ENCODE results near the gene SPTBN5.

DNA sequence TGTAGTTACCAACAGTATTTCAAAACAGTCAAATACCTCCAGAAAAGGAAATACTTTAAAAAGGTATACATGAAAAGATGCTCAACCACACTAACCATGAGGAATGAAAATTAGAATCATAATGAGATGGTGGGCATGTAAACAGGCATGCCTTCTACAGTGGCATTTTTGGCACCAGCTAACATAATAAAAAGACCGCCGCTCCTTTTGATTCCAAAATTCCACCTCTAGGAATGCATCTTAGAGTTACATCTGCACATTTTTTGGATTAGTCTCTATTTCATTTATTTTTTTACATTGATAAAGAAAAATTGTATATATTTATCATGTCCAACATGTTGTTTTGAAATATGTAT is 37.0 kb upstream of the SPTBN5 start:
- TF ChIP-seq, protein P1, sequence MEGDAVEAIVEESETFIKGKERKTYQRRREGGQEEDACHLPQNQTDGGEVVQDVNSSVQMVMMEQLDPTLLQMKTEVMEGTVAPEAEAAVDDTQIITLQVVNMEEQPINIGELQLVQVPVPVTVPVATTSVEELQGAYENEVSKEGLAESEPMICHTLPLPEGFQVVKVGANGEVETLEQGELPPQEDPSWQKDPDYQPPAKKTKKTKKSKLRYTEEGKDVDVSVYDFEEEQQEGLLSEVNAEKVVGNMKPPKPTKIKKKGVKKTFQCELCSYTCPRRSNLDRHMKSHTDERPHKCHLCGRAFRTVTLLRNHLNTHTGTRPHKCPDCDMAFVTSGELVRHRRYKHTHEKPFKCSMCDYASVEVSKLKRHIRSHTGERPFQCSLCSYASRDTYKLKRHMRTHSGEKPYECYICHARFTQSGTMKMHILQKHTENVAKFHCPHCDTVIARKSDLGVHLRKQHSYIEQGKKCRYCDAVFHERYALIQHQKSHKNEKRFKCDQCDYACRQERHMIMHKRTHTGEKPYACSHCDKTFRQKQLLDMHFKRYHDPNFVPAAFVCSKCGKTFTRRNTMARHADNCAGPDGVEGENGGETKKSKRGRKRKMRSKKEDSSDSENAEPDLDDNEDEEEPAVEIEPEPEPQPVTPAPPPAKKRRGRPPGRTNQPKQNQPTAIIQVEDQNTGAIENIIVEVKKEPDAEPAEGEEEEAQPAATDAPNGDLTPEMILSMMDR (conservative IDR thresholded peaks at IDR 0.05 in 1 of 2, IDR thresholded peaks at IDR 0.05 in 1 of 2; ENCODE audit: extremely low read depth in 1 of 2, insufficient read depth in 1 of 2, low read depth in 1 of 2, low read length in 2 of 2) = no peak
- TF ChIP-seq EZH2 (IDR thresholded peaks at IDR 0.05; ENCODE audit: borderline replicate concordance, low read length) = no peak
